ENCODE measurements around the gene NADK2.

The NADK2 gene

GRCh38 chr5:36177154-36177553, 64.6 kb downstream of the NADK2 start:
- Histone ChIP-seq H3K27me3 (ENCODE audit: low read depth, low read length) (no peaks in the 10 kb centered on the region), H3K4me3 (ENCODE audit: low read depth in 1 of 2, low read length in 2 of 2) (no peak overlapping the region), H3K9me3 (ENCODE audit: control insufficient read depth in 1 of 2, low read length in 2 of 2) (no peaks in the 10 kb centered on the region), H3K4me1 (ENCODE audit: control insufficient read depth in 1 of 2, insufficient read depth in 2 of 2, low read length in 2 of 2) (no peaks in the 10 kb centered on the region), H3K27ac (ENCODE audit: low read length) (no peak overlapping the region), H3K36me3 (ENCODE audit: control insufficient read depth in 1 of 2, insufficient read depth in 2 of 2, low read length in 2 of 2) (peaks cover 48 to 55% of the 10 kb centered on the region in 2 donors)

GRCh38 chr5:36175043-36175442, 66.7 kb downstream of the NADK2 start:
- no peak overlapping the region for H3K4me3 ChIP-seq (ENCODE audit: low read depth in 1 of 2, low read length in 2 of 2)
- H3K9me3 ChIP-seq (ENCODE audit: control insufficient read depth in 1 of 2, low read length in 2 of 2): no peaks in the 10 kb centered on the region
- H3K27me3 ChIP-seq (ENCODE audit: low read depth, low read length): no peaks in the 10 kb centered on the region
- H3K4me1 ChIP-seq (ENCODE audit: control insufficient read depth in 1 of 2, insufficient read depth in 2 of 2, low read length in 2 of 2): no peaks in the 10 kb centered on the region
- peaks cover 54 to 58% of the 10 kb centered on the region in 2 donors for H3K36me3 ChIP-seq (ENCODE audit: control insufficient read depth in 1 of 2, insufficient read depth in 2 of 2, low read length in 2 of 2)
- no peak overlapping the region for H3K27ac ChIP-seq (ENCODE audit: low read length)

GRCh38 chr5:36174119-36174518, 67.6 kb downstream of the NADK2 start:
- no peaks in the 10 kb centered on the region for H3K27me3 ChIP-seq (ENCODE audit: low read depth, low read length)
- no peaks in the 10 kb centered on the region for H3K4me1 ChIP-seq (ENCODE audit: control insufficient read depth in 1 of 2, insufficient read depth in 2 of 2, low read length in 2 of 2)
- H3K9me3 ChIP-seq (ENCODE audit: control insufficient read depth in 1 of 2, low read length in 2 of 2): no peaks in the 10 kb centered on the region
- H3K27ac ChIP-seq (ENCODE audit: low read length): no peak overlapping the region
- no peak overlapping the region for H3K4me3 ChIP-seq (ENCODE audit: low read depth in 1 of 2, low read length in 2 of 2)
- peaks cover 55 to 59% of the 10 kb centered on the region in 2 donors for H3K36me3 ChIP-seq (ENCODE audit: control insufficient read depth in 1 of 2, insufficient read depth in 2 of 2, low read length in 2 of 2)

GRCh38 chr5:36173426-36173825, 68.3 kb downstream of the NADK2 start:
- no peaks in the 10 kb centered on the region for H3K4me1 ChIP-seq (ENCODE audit: control insufficient read depth in 1 of 2, insufficient read depth in 2 of 2, low read length in 2 of 2)
- H3K36me3 ChIP-seq (ENCODE audit: control insufficient read depth in 1 of 2, insufficient read depth in 2 of 2, low read length in 2 of 2): peaks cover 53 to 62% of the 10 kb centered on the region in 2 donors
- no peaks in the 10 kb centered on the region for H3K27me3 ChIP-seq (ENCODE audit: low read depth, low read length)
- H3K4me3 ChIP-seq (ENCODE audit: low read depth in 1 of 2, low read length in 2 of 2): no peak overlapping the region
- no peaks in the 10 kb centered on the region for H3K9me3 ChIP-seq (ENCODE audit: control insufficient read depth in 1 of 2, low read length in 2 of 2)
- H3K27ac ChIP-seq (ENCODE audit: low read length): no peak overlapping the region

- peaks cover 57 to 67% of the 10 kb centered on the region in 2 donors for H3K36me3 ChIP-seq (ENCODE audit: control insufficient read depth in 1 of 2, insufficient read depth in 2 of 2, low read length in 2 of 2)
- no peaks in the 10 kb centered on the region for H3K4me1 ChIP-seq (ENCODE audit: control insufficient read depth in 1 of 2, insufficient read depth in 2 of 2, low read length in 2 of 2)
- H3K27me3 ChIP-seq (ENCODE audit: low read depth, low read length): no peaks in the 10 kb centered on the region
- H3K27ac ChIP-seq (ENCODE audit: low read length): no peak overlapping the region
- H3K9me3 ChIP-seq (ENCODE audit: control insufficient read depth in 1 of 2, low read length in 2 of 2): no peaks in the 10 kb centered on the region
- H3K4me3 ChIP-seq (ENCODE audit: low read depth in 1 of 2, low read length in 2 of 2): no peak overlapping the region
These were observed 69.1 kb downstream of the NADK2 start for GRCh38 chr5:36172599-36172998.

- no peak overlapping the region for H3K27ac ChIP-seq (ENCODE audit: low read length)
- H3K9me3 ChIP-seq (ENCODE audit: control insufficient read depth in 1 of 2, low read length in 2 of 2): no peaks in the 10 kb centered on the region
- no peaks in the 10 kb centered on the region for H3K27me3 ChIP-seq (ENCODE audit: low read depth, low read length)
- no peak overlapping the region for H3K4me3 ChIP-seq (ENCODE audit: low read depth in 1 of 2, low read length in 2 of 2)
- H3K4me1 ChIP-seq (ENCODE audit: control insufficient read depth in 1 of 2, insufficient read depth in 2 of 2, low read length in 2 of 2): no peaks in the 10 kb centered on the region
- peaks cover 63 to 69% of the 10 kb centered on the region in 2 donors for H3K36me3 ChIP-seq (ENCODE audit: control insufficient read depth in 1 of 2, insufficient read depth in 2 of 2, low read length in 2 of 2)
These were observed 70.8 kb downstream of the NADK2 start for GRCh38 chr5:36170832-36171424.

GRCh38 chr5:36168737-36169136, 73.0 kb downstream of the NADK2 start:
- H3K9me3 ChIP-seq (ENCODE audit: control insufficient read depth in 1 of 2, low read length in 2 of 2): no peaks in the 10 kb centered on the region
- H3K36me3 ChIP-seq (ENCODE audit: control insufficient read depth in 1 of 2, insufficient read depth in 2 of 2, low read length in 2 of 2): peaks cover 67 to 75% of the 10 kb centered on the region in 2 donors
- no peak overlapping the region for H3K4me3 ChIP-seq (ENCODE audit: low read depth in 1 of 2, low read length in 2 of 2)
- H3K4me1 ChIP-seq (ENCODE audit: control insufficient read depth in 1 of 2, insufficient read depth in 2 of 2, low read length in 2 of 2): no peaks in the 10 kb centered on the region
- no peak overlapping the region for H3K27ac ChIP-seq (ENCODE audit: low read length)
- no peaks in the 10 kb centered on the region for H3K27me3 ChIP-seq (ENCODE audit: low read depth, low read length)

- Histone ChIP-seq H3K27ac (ENCODE audit: low read length) (no peak overlapping the region), H3K36me3 (ENCODE audit: control insufficient read depth in 1 of 2, insufficient read depth in 2 of 2, low read length in 2 of 2) (peaks cover 37 to 71% of the 10 kb centered on the region in 2 donors), H3K4me3 (ENCODE audit: low read depth in 1 of 2, low read length in 2 of 2) (no peak overlapping the region), H3K4me1 (ENCODE audit: control insufficient read depth in 1 of 2, insufficient read depth in 2 of 2, low read length in 2 of 2) (no peaks in the 10 kb centered on the region), H3K27me3 (ENCODE audit: low read depth, low read length) (no peaks in the 10 kb centered on the region), H3K9me3 (ENCODE audit: control insufficient read depth in 1 of 2, low read length in 2 of 2) (no peaks in the 10 kb centered on the region)
These were observed 77.3 kb downstream of the NADK2 start for GRCh38 chr5:36164461-36164860.

- no peak overlapping the region for H3K4me3 ChIP-seq (ENCODE audit: low read depth in 1 of 2, low read length in 2 of 2)
- no peak overlapping the region for H3K27ac ChIP-seq (ENCODE audit: low read length)
- peaks cover 29 to 59% of the 10 kb centered on the region in 2 donors for H3K36me3 ChIP-seq (ENCODE audit: control insufficient read depth in 1 of 2, insufficient read depth in 2 of 2, low read length in 2 of 2)
- no peaks in the 10 kb centered on the region for H3K9me3 ChIP-seq (ENCODE audit: control insufficient read depth in 1 of 2, low read length in 2 of 2)
- no peaks in the 10 kb centered on the region for H3K27me3 ChIP-seq (ENCODE audit: low read depth, low read length)
- no peaks in the 10 kb centered on the region for H3K4me1 ChIP-seq (ENCODE audit: control insufficient read depth in 1 of 2, insufficient read depth in 2 of 2, low read length in 2 of 2)
These were observed 78.8 kb downstream of the NADK2 start for GRCh38 chr5:36162810-36163486.

GRCh38 chr5:36161361-36161760, 80.4 kb downstream of the NADK2 start:
- no peak overlapping the region for H3K4me3 ChIP-seq (ENCODE audit: low read depth in 1 of 2, low read length in 2 of 2)
- no peak overlapping the region for H3K27ac ChIP-seq (ENCODE audit: low read length)
- no peaks in the 10 kb centered on the region for H3K27me3 ChIP-seq (ENCODE audit: low read depth, low read length)
- H3K9me3 ChIP-seq (ENCODE audit: control insufficient read depth in 1 of 2, low read length in 2 of 2): no peaks in the 10 kb centered on the region
- peaks cover 17 to 49% of the 10 kb centered on the region in 2 donors for H3K36me3 ChIP-seq (ENCODE audit: control insufficient read depth in 1 of 2, insufficient read depth in 2 of 2, low read length in 2 of 2)
- H3K4me1 ChIP-seq (ENCODE audit: control insufficient read depth in 1 of 2, insufficient read depth in 2 of 2, low read length in 2 of 2): no peaks in the 10 kb centered on the region

GRCh38 chr5:36160617-36161016, 81.1 kb downstream of the NADK2 start:
- H3K9me3 ChIP-seq (ENCODE audit: control insufficient read depth in 1 of 2, low read length in 2 of 2): no peaks in the 10 kb centered on the region
- H3K27me3 ChIP-seq (ENCODE audit: low read depth, low read length): no peaks in the 10 kb centered on the region
- no peaks in the 10 kb centered on the region for H3K4me1 ChIP-seq (ENCODE audit: control insufficient read depth in 1 of 2, insufficient read depth in 2 of 2, low read length in 2 of 2)
- H3K27ac ChIP-seq (ENCODE audit: low read length): no peak overlapping the region
- no peak overlapping the region for H3K4me3 ChIP-seq (ENCODE audit: low read depth in 1 of 2, low read length in 2 of 2)
- peaks cover 16 to 51% of the 10 kb centered on the region in 2 donors for H3K36me3 ChIP-seq (ENCODE audit: control insufficient read depth in 1 of 2, insufficient read depth in 2 of 2, low read length in 2 of 2)

- Histone ChIP-seq H3K9me3 (ENCODE audit: control insufficient read depth in 1 of 2, low read length in 2 of 2) (no peaks in the 10 kb centered on the region), H3K36me3 (ENCODE audit: control insufficient read depth in 1 of 2, insufficient read depth in 2 of 2, low read length in 2 of 2) (peaks cover 4 to 39% of the 10 kb centered on the region in 2 donors), H3K4me3 (ENCODE audit: low read depth in 1 of 2, low read length in 2 of 2) (no peak overlapping the region), H3K27ac (ENCODE audit: low read length) (no peak overlapping the region), H3K27me3 (ENCODE audit: low read depth, low read length) (no peaks in the 10 kb centered on the region), H3K4me1 (ENCODE audit: control insufficient read depth in 1 of 2, insufficient read depth in 2 of 2, low read length in 2 of 2) (peaks cover 0 to 7% of the 10 kb centered on the region in 2 donors)
These were observed 83.6 kb downstream of the NADK2 start for GRCh38 chr5:36158144-36158543.

All from muscle layer of duodenum (tissue), 2 donors.